ENCODE results near the gene BOLL. TPM values are rescaled to one million over a fixed set of nuclear protein-coding genes. Genes with fewer than 3 reads are reported as not detected.

The BOLL gene
- total and polyA plus RNA-seq, 2 donors (not counting 1 experiment from before 2014, with no cell fraction given): not detected

DNA sequence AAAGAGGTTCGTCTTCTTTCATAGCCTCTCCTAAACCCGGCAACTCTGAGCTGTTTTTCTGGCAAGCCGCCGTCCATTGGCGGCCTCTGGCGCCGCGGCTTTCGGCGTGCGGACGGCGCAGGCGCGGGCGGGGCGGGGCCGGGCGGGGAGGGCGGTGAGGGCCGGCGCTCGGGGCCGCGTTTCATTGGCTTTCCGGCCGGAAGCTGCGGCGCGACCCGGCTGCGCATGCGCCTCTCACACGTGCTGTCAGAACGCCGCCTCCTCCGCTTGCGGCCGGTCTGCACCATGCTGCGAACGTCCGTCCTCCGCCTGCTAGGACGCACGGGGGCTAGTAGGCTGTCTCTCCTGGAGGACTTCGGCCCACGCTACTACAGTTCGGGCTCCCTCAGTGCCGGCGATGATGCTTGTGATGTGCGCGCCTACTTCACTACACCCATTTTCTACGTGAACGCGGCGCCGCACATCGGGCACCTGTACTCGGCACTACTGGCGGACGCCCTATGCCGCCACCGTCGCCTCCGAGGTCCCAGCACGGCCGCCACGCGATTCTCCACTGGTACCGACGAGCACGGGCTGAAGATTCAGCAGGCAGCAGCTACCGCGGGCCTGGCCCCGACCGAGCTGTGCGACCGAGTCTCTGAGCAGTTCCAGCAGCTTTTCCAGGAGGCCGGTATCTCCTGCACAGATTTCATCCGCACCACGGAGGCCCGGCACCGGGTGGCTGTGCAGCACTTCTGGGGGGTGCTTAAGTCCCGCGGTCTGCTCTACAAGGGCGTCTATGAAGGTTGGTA, 79.8 kb downstream of the BOLL start, which contains the start of gene MARS2:
Gene MARS2 (plus strand): TSS at position 249 of the 791 bp plus-strand sequence. CDS start 37 bp downstream, at position 286.
- H3K4me3 ChIP-seq (ENCODE audit: control extremely low read depth in 1 of 5, extremely low read depth in 1 of 5, insufficient read depth in 1 of 5, low read depth in 2 of 5, low read length in 4 of 5): peak within 1 kb of the TSS; percentile 66 to 85 (median 80)
- intact Hi-C loops (cut with micrococcal nuclease): loop anchor here (1.0 to 10.0 kb wide), 4 partner anchors 252 to 1067 kb away; partner anchors contain the start of genes CCDC150, COQ10B, PGAP1 and SF3B1
- peak; percentile 85 for ATAC-seq (ENCODE audit: low read depth)
- H3K4me1 ChIP-seq (ENCODE audit: control insufficient read depth in 2 of 2, insufficient read depth in 2 of 2, low read length in 2 of 2): peaks cover 26 to 31% of the 10 kb centered on the region in 2 donors
- peak within 1 kb of the TSS; percentile 92 for H3K4me3 Mint-ChIP-seq
- peaks cover 0 to 2% of the 10 kb centered on the region in 2 experiments for H3K36me3 ChIP-seq (replicated peaks in 1 of 2; ENCODE audit: control extremely low read depth in 1 of 2, control insufficient read depth in 1 of 2, extremely low read depth in 1 of 2, insufficient read depth in 2 of 2, low read length in 1 of 2)
- H3K9me3 ChIP-seq (ENCODE audit: control extremely low read depth in 1 of 3, control insufficient read depth in 2 of 3, insufficient read depth in 1 of 3, low read length in 2 of 3): peaks cover 0 to 1% (median 0%) of the 10 kb centered on the region in 3 donors
- peaks cover 12% of the 10 kb centered on the region for H3K27me3 Mint-ChIP-seq
- peaks cover 43% of the 10 kb centered on the region for H3K79me2 ChIP-seq (ENCODE audit: control insufficient read depth, insufficient read depth, low read length)
- peak within 1 kb of the TSS; percentile 85 for H3K9ac ChIP-seq (ENCODE audit: low read length)
- peak within 1 kb of the TSS; percentile 80 to 85 for H3K27ac ChIP-seq (ENCODE audit: low read length in 2 of 2)
- POLR2A ChIA-PET: interaction anchor here (0.5 to 1.3 kb wide), 4 partner anchors 180 to 270 kb away, joined by 3 read pairs; partner anchors contain the start of genes COQ10B, HSPD1, HSPE1 and SF3B1
- no peaks in the 10 kb centered on the region for H3K9me3 Mint-ChIP-seq (ENCODE audit: insufficient read depth)
- H2AFZ ChIP-seq (ENCODE audit: insufficient read depth, low read depth, low read length, poor library complexity, severe bottlenecking): peak within 1 kb of the TSS; percentile 88
- peaks cover 45% of the 10 kb centered on the region for H3K4me1 Mint-ChIP-seq
- peak; percentile 96 for DNase-seq
- H3K27ac Mint-ChIP-seq: peak within 1 kb of the TSS; percentile 95
- under 1% methylated on average over 86 of the region's 86 CpGs for WGBS (ENCODE audit: insufficient coverage)
- peaks cover 0 to 10% (median 0%) of the 10 kb centered on the region in 4 experiments for H3K27me3 ChIP-seq (replicated peaks in 1 of 4; ENCODE audit: control extremely low read depth in 1 of 4, control insufficient read depth in 3 of 4, insufficient read depth in 4 of 4, low read length in 3 of 4)
- no peak for TF ChIP-seq EZH2 (IDR thresholded peaks at IDR 0.05; ENCODE audit: borderline replicate concordance, insufficient read depth, low read depth, low read length, poor library complexity, severe bottlenecking)
- TF ChIP-seq, protein P1, sequence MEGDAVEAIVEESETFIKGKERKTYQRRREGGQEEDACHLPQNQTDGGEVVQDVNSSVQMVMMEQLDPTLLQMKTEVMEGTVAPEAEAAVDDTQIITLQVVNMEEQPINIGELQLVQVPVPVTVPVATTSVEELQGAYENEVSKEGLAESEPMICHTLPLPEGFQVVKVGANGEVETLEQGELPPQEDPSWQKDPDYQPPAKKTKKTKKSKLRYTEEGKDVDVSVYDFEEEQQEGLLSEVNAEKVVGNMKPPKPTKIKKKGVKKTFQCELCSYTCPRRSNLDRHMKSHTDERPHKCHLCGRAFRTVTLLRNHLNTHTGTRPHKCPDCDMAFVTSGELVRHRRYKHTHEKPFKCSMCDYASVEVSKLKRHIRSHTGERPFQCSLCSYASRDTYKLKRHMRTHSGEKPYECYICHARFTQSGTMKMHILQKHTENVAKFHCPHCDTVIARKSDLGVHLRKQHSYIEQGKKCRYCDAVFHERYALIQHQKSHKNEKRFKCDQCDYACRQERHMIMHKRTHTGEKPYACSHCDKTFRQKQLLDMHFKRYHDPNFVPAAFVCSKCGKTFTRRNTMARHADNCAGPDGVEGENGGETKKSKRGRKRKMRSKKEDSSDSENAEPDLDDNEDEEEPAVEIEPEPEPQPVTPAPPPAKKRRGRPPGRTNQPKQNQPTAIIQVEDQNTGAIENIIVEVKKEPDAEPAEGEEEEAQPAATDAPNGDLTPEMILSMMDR (IDR thresholded peaks at IDR 0.05): no peak
- peaks cover 29% of the 10 kb centered on the region for H4K20me1 ChIP-seq (ENCODE audit: control insufficient read depth, insufficient read depth, low read length, poor library complexity, severe bottlenecking)
- H3K4me2 ChIP-seq (replicated peaks; ENCODE audit: low read depth, low read length, poor library complexity, severe bottlenecking): peak within 1 kb of the TSS; percentile 95
- CTCF ChIA-PET: interaction anchor here (0.7 to 3.4 kb wide), 3 partner anchors 74 to 592 kb away, joined by 3 to 15 read pairs (median 13); no protein-coding TSS in a partner anchor

All from B cell (primary cell).